ENCODE results near the gene TRAF3.

TRAF3 gene

GRCh38 chr14:102776761-102777710 is at the start of gene TRAF3:
Gene TRAF3 (plus strand): TSS chr14:102777449. CDS start chr14:102870202, 92,753 bp downstream.
- H3K4me3 Mint-ChIP-seq: peak within 1 kb of the TSS; percentile 92
- H3K27ac Mint-ChIP-seq: peak within 1 kb of the TSS; percentile 96
- H3K9me3 Mint-ChIP-seq: no peaks in the 10 kb centered on the region
- no peaks in the 10 kb centered on the region for H3K27me3 Mint-ChIP-seq
- peaks cover 61% of the 10 kb centered on the region for H3K4me1 Mint-ChIP-seq (ENCODE audit: low read depth)
- H3K36me3 Mint-ChIP-seq (ENCODE audit: low read depth): peaks cover 29% of the 10 kb centered on the region

GRCh38 chr14:102728501-102728900 is 48.7 kb upstream of the TRAF3 start:
- H3K27ac Mint-ChIP-seq: no peak overlapping the region
- H3K4me3 Mint-ChIP-seq: no peak overlapping the region
- H3K4me1 Mint-ChIP-seq (ENCODE audit: low read depth): no peaks in the 10 kb centered on the region
- H3K27me3 Mint-ChIP-seq: no peaks in the 10 kb centered on the region
- H3K9me3 Mint-ChIP-seq: no peaks in the 10 kb centered on the region
- H3K36me3 Mint-ChIP-seq (ENCODE audit: low read depth): peaks cover 37% of the 10 kb centered on the region

GRCh38 chr14:102729268-102729667 is 48.0 kb upstream of the TRAF3 start:
- Mint-ChIP-seq H3K4me3 (no peak overlapping the region), H3K9me3 (no peaks in the 10 kb centered on the region), H3K36me3 (ENCODE audit: low read depth) (peaks cover 30% of the 10 kb centered on the region), H3K4me1 (ENCODE audit: low read depth) (no peaks in the 10 kb centered on the region), H3K27ac (no peak overlapping the region), H3K27me3 (no peaks in the 10 kb centered on the region)

- Mint-ChIP-seq H3K9me3 (no peaks in the 10 kb centered on the region), H3K36me3 (ENCODE audit: low read depth) (peaks cover 26% of the 10 kb centered on the region), H3K27me3 (no peaks in the 10 kb centered on the region), H3K4me1 (ENCODE audit: low read depth) (no peaks in the 10 kb centered on the region), H3K4me3 (no peak overlapping the region), H3K27ac (no peak overlapping the region)
Measured at GRCh38 chr14:102729825-102730224, 47.4 kb upstream of the TRAF3 start.

GRCh38 chr14:102731101-102731870 is 46.0 kb upstream of the TRAF3 start:
- H3K36me3 Mint-ChIP-seq (ENCODE audit: low read depth): peaks cover 20% of the 10 kb centered on the region
- no peaks in the 10 kb centered on the region for H3K27me3 Mint-ChIP-seq
- H3K4me1 Mint-ChIP-seq (ENCODE audit: low read depth): no peaks in the 10 kb centered on the region
- no peak overlapping the region for H3K4me3 Mint-ChIP-seq
- H3K27ac Mint-ChIP-seq: no peak overlapping the region
- no peaks in the 10 kb centered on the region for H3K9me3 Mint-ChIP-seq

- Mint-ChIP-seq H3K27me3 (no peaks in the 10 kb centered on the region), H3K9me3 (no peaks in the 10 kb centered on the region), H3K4me3 (no peak overlapping the region), H3K27ac (no peak overlapping the region), H3K36me3 (ENCODE audit: low read depth) (peaks cover 11% of the 10 kb centered on the region), H3K4me1 (ENCODE audit: low read depth) (no peaks in the 10 kb centered on the region)
Measured at GRCh38 chr14:102731871-102732800, 45.1 kb upstream of the TRAF3 start.

GRCh38 chr14:102732924-102733323 is 44.3 kb upstream of the TRAF3 start:
- Mint-ChIP-seq H3K27ac (no peak overlapping the region), H3K9me3 (no peaks in the 10 kb centered on the region), H3K4me1 (ENCODE audit: low read depth) (no peaks in the 10 kb centered on the region), H3K27me3 (no peaks in the 10 kb centered on the region), H3K36me3 (ENCODE audit: low read depth) (peaks cover 3% of the 10 kb centered on the region), H3K4me3 (no peak overlapping the region)

GRCh38 chr14:102733326-102733725 is 43.9 kb upstream of the TRAF3 start:
- Mint-ChIP-seq H3K36me3 (ENCODE audit: low read depth) (no peaks in the 10 kb centered on the region), H3K9me3 (no peaks in the 10 kb centered on the region), H3K4me1 (ENCODE audit: low read depth) (no peaks in the 10 kb centered on the region), H3K27me3 (no peaks in the 10 kb centered on the region), H3K4me3 (no peak overlapping the region), H3K27ac (no peak overlapping the region)

GRCh38 chr14:102734436-102734835 is 42.8 kb upstream of the TRAF3 start:
- no peaks in the 10 kb centered on the region for H3K27me3 Mint-ChIP-seq
- H3K36me3 Mint-ChIP-seq (ENCODE audit: low read depth): no peaks in the 10 kb centered on the region
- H3K4me3 Mint-ChIP-seq: no peak overlapping the region
- H3K27ac Mint-ChIP-seq: no peak overlapping the region
- no peaks in the 10 kb centered on the region for H3K4me1 Mint-ChIP-seq (ENCODE audit: low read depth)
- H3K9me3 Mint-ChIP-seq: no peaks in the 10 kb centered on the region

GRCh38 chr14:102736956-102737355 is 40.3 kb upstream of the TRAF3 start:
- Mint-ChIP-seq H3K27me3 (no peaks in the 10 kb centered on the region), H3K4me1 (ENCODE audit: low read depth) (no peaks in the 10 kb centered on the region), H3K27ac (no peak overlapping the region), H3K36me3 (ENCODE audit: low read depth) (no peaks in the 10 kb centered on the region), H3K4me3 (no peak overlapping the region), H3K9me3 (no peaks in the 10 kb centered on the region)

- Mint-ChIP-seq H3K36me3 (ENCODE audit: low read depth) (peaks cover 1% of the 10 kb centered on the region), H3K27me3 (no peaks in the 10 kb centered on the region), H3K27ac (no peak overlapping the region), H3K4me1 (ENCODE audit: low read depth) (no peaks in the 10 kb centered on the region), H3K9me3 (peaks cover 1% of the 10 kb centered on the region), H3K4me3 (no peak overlapping the region)
Measured at GRCh38 chr14:102737402-102738372, 39.6 kb upstream of the TRAF3 start.

GRCh38 chr14:102738373-102739189 is 38.7 kb upstream of the TRAF3 start:
- no peaks in the 10 kb centered on the region for H3K27me3 Mint-ChIP-seq
- H3K4me3 Mint-ChIP-seq: no peak overlapping the region
- peaks cover 4% of the 10 kb centered on the region for H3K9me3 Mint-ChIP-seq
- no peak overlapping the region for H3K27ac Mint-ChIP-seq
- no peaks in the 10 kb centered on the region for H3K4me1 Mint-ChIP-seq (ENCODE audit: low read depth)
- H3K36me3 Mint-ChIP-seq (ENCODE audit: low read depth): peaks cover 9% of the 10 kb centered on the region

GRCh38 chr14:102739190-102739469 is 38.1 kb upstream of the TRAF3 start:
- Mint-ChIP-seq H3K36me3 (ENCODE audit: low read depth) (peaks cover 10% of the 10 kb centered on the region), H3K9me3 (peaks cover 4% of the 10 kb centered on the region), H3K4me3 (no peak overlapping the region), H3K27ac (no peak overlapping the region), H3K27me3 (no peaks in the 10 kb centered on the region), H3K4me1 (ENCODE audit: low read depth) (no peaks in the 10 kb centered on the region)

Measured in stimulated activated naive CD8-positive, alpha-beta T cell treated with anti-CD3 and anti-CD28 coated beads, Interleukin-15, Interleukin-2, amounts not matched to agents 100 ng/mL and 50 ng/mL, for 24 hours (primary cell).